Keratinocyte (primary cell): ENCODE data around the gene GIMAP8. TPM values are rescaled to one million over a fixed set of nuclear protein-coding genes. Genes with fewer than 3 reads are reported as not detected.

Experiments used
- DNase-seq: peaks from one replicate; pipeline ENCODE4 v3.0.0-alpha.2; 2011; ENCODE audit warnings: low read depth, missing footprints, low spot score
- FAIRE-seq: peaks from 2 replicates; lab custom pipeline; 2011; peaks lifted over from hg19 to GRCh38; lab: Jason Lieb, UNC
- H2AFZ ChIP-seq: 2 replicates; pipeline ENCODE4 v1.6.0; 2012; ENCODE audit warnings: low read length, control low read depth, inconsistent platforms; ENCODE audit not compliant: control insufficient read depth
- H3K27ac ChIP-seq: 2 replicates; pipeline ENCODE4 v1.5.1; 2011; ENCODE audit warnings: low read length; ENCODE audit not compliant: control insufficient read depth, insufficient read depth
- H3K27me3 ChIP-seq: 3 replicates; pipeline ENCODE4 v1.6.0; 2011; ENCODE audit warnings: low read length; ENCODE audit not compliant: control insufficient read depth, insufficient read depth; ENCODE audit errors: extremely low read depth
- H3K36me3 ChIP-seq, 2 experiments: 2 replicates in 1 of 2; 3 replicates in 1 of 2; pipeline ENCODE4 v1.5.1; 2011; ENCODE audit warnings: low read length in 2 of 2, mild to moderate bottlenecking in 1 of 2; ENCODE audit not compliant: control insufficient read depth in 2 of 2, insufficient read depth in 2 of 2; ENCODE audit errors: extremely low read depth in 1 of 2
- H3K4me1 ChIP-seq: 3 replicates; pipeline ENCODE4 v1.5.1; 2011; ENCODE audit warnings: low read length; ENCODE audit not compliant: control insufficient read depth, insufficient read depth; ENCODE audit errors: extremely low read depth
- H3K4me2 ChIP-seq: 3 replicates; pipeline ENCODE4 v1.6.0; 2011; ENCODE audit warnings: low read depth, low read length; ENCODE audit not compliant: control insufficient read depth, insufficient read depth; ENCODE audit errors: extremely low read depth
- H3K4me3 ChIP-seq, 3 experiments: fragments of 200-600 bp in 1 of 3; sonication (generic) in 1 of 3; 2 replicates in 2 of 3; 3 replicates in 1 of 3; pipeline ENCODE4 v1.5.1; 2011 to 2016; ENCODE audit warnings: low read length in 3 of 3, mild to moderate bottlenecking in 3 of 3, control low read depth in 2 of 3, inconsistent platforms in 1 of 3, low read depth in 1 of 3, mixed read lengths in 1 of 3, mixed run types in 1 of 3, moderate library complexity in 1 of 3; ENCODE audit not compliant: control insufficient read depth in 2 of 3, insufficient read depth in 2 of 3; ENCODE audit errors: extremely low read depth in 1 of 3
- H3K79me2 ChIP-seq: 2 replicates; pipeline ENCODE4 v1.6.0; 2012; ENCODE audit warnings: low read length; ENCODE audit not compliant: control insufficient read depth, insufficient read depth
- H3K9ac ChIP-seq: 3 replicates; pipeline ENCODE4 v1.6.0; 2011; ENCODE audit warnings: low read length; ENCODE audit not compliant: control insufficient read depth, insufficient read depth; ENCODE audit errors: extremely low read depth
- H3K9me1 ChIP-seq: 3 replicates; pipeline ENCODE4 v1.6.0; 2011; ENCODE audit warnings: low read length; ENCODE audit not compliant: control insufficient read depth, insufficient read depth; ENCODE audit errors: extremely low read depth
- H3K9me3 ChIP-seq: 2 replicates; pipeline ENCODE4 v1.5.1; 2012; ENCODE audit warnings: low read depth, low read length; ENCODE audit not compliant: control insufficient read depth
- H4K20me1 ChIP-seq: 3 replicates; pipeline ENCODE4 v1.6.0; 2011; ENCODE audit warnings: low read length; ENCODE audit not compliant: control insufficient read depth, insufficient read depth; ENCODE audit errors: extremely low read depth
- EZH2 ChIP-seq: IDR thresholded peaks from one replicate; pipeline ENCODE4 v1.6.1; 2012; ENCODE audit warnings: inconsistent platforms, mild to moderate bottlenecking, low read length, moderate library complexity
- dilution Hi-C: fragments of 300-500 bp; cut with MboI; formaldehyde crosslinking; loops from one replicate; pipeline ENCODE4 v1.7.0; 2020; ENCODE audit warnings: low sequenced_read_pairs; ENCODE audit not compliant: extremely low pct_ligation_motif_present
- polyA plus RNA-seq, 5 experiments: library from polyadenylated mRNA; depleted of rRNA in 3 of 5; stranded (reverse) in 3 of 5; stranded (forward) in 1 of 5; unstranded in 1 of 5; fragments of >200 nt; gene quantifications; 1 replicate in 1 of 5; 2 replicates in 3 of 5; 3 replicates in 1 of 5; pipeline versions ENCODE4 v1.2.1 to v1.2.3, GENCODE V29; 2011 to 2012; ENCODE audit warnings: missing spikeins in 2 of 5, low read depth in 1 of 5, low replicate concordance in 1 of 5
- TF ChIP-seq, protein P1 (sequence below), 3 experiments: IDR thresholded peaks in 1 of 3; conservative IDR thresholded peaks in 1 of 3; optimal IDR thresholded peaks in 1 of 3; 2 replicates in 2 of 3; 3 replicates in 1 of 3; pipeline versions ENCODE3 to v1.5.1; 2011; ENCODE audit warnings: low read length in 3 of 3, mild to moderate bottlenecking in 3 of 3, moderate library complexity in 2 of 3, control low read depth in 1 of 3, inconsistent platforms in 1 of 3; ENCODE audit not compliant: insufficient read depth in 2 of 3; ENCODE audit errors: extremely low read depth in 1 of 3

Gene GIMAP8
- polyA plus RNA-seq, 1 donor (not counting 4 experiments of a cell fraction or from before 2014, with no cell fraction given): 0.26 TPM

DNA sequence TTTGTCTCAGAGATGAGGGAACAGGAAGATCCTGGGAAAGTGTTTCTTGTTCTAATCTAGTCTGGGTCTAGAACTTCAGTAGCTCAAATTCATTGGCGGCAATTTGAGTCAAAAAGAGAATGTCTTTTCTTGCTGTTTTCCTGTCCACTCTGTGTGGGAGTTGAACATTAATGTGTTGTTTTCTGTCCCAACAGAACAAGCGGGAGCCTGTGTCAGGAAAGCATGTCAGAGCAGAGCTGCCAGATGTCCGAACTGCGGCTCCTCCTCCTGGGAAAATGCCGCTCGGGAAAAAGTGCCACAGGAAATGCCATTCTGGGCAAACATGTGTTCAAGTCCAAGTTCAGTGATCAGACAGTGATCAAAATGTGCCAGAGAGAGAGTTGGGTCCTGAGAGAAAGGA lies 16.0 kb downstream of the GIMAP8 start:
- Histone ChIP-seq H3K4me3 (peak overlapping the region in 1 of 3 experiments; percentile 0), H3K79me2 (no peaks in the 10 kb centered on the region), H3K9me1 (no peaks in the 10 kb centered on the region), H3K27ac (no peak overlapping the region), H3K36me3 (no peaks in the 10 kb centered on the region), H2AFZ (peak overlapping the region; percentile 93), H3K9me3 (no peaks in the 10 kb centered on the region), H3K27me3 (no peaks in the 10 kb centered on the region), H3K4me1 (peaks cover 9% of the 10 kb centered on the region), H4K20me1 (no peaks in the 10 kb centered on the region), H3K9ac (no peak overlapping the region), H3K4me2 (peak overlapping the region; percentile 50)
- DNase-seq (no peak), FAIRE-seq (peak; percentile 71)
- dilution Hi-C loops: no loop called here
- TF ChIP-seq EZH2: no peak
- TF ChIP-seq, protein P1, sequence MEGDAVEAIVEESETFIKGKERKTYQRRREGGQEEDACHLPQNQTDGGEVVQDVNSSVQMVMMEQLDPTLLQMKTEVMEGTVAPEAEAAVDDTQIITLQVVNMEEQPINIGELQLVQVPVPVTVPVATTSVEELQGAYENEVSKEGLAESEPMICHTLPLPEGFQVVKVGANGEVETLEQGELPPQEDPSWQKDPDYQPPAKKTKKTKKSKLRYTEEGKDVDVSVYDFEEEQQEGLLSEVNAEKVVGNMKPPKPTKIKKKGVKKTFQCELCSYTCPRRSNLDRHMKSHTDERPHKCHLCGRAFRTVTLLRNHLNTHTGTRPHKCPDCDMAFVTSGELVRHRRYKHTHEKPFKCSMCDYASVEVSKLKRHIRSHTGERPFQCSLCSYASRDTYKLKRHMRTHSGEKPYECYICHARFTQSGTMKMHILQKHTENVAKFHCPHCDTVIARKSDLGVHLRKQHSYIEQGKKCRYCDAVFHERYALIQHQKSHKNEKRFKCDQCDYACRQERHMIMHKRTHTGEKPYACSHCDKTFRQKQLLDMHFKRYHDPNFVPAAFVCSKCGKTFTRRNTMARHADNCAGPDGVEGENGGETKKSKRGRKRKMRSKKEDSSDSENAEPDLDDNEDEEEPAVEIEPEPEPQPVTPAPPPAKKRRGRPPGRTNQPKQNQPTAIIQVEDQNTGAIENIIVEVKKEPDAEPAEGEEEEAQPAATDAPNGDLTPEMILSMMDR (optimal IDR thresholded peaks at IDR 0.05 in 1 of 3, IDR thresholded peaks at IDR 0.05 in 1 of 3, conservative IDR thresholded peaks at IDR 0.05 in 1 of 3; ENCODE audit: extremely low read depth in 1 of 3, insufficient read depth in 2 of 3, low read length in 3 of 3): no peak

DNA sequence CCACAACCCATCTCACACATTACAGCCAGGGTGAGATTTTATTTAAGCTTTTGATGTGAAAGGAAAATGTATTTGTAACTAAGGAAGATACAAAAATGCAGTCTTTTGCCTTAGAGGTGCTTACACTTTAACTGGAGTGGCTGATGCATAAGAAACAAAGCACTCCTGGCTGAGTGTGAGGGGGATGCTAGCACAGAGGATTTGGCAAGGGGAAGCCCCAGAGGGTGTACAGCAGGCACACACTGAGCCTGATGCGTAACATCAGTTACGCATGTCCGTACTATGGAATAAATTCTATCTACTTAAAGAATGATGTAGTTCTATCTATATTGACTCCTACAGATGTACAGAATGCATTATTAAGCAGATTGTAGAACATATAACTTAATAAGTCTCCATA lies 17.8 kb downstream of the GIMAP8 start:
- TF ChIP-seq, protein P1 (optimal IDR thresholded peaks at IDR 0.05 in 1 of 3, IDR thresholded peaks at IDR 0.05 in 1 of 3, conservative IDR thresholded peaks at IDR 0.05 in 1 of 3; ENCODE audit: extremely low read depth in 1 of 3, insufficient read depth in 2 of 3, low read length in 3 of 3): no peak
- TF ChIP-seq EZH2: no peak
- Histone ChIP-seq H2AFZ (no peak overlapping the region), H3K4me3 (no peak overlapping the region), H3K4me2 (no peak overlapping the region), H3K9ac (no peak overlapping the region), H3K27ac (no peak overlapping the region), H3K36me3 (no peaks in the 10 kb centered on the region), H3K9me3 (no peaks in the 10 kb centered on the region), H3K27me3 (no peaks in the 10 kb centered on the region), H3K4me1 (peaks cover 9% of the 10 kb centered on the region), H4K20me1 (no peaks in the 10 kb centered on the region), H3K9me1 (no peaks in the 10 kb centered on the region), H3K79me2 (no peaks in the 10 kb centered on the region)
- FAIRE-seq (no peak), DNase-seq (no peak)
- dilution Hi-C loops: no loop called here
